Measurements from ENCODE around the gene PDE4A. TPM values are rescaled to one million over a fixed set of nuclear protein-coding genes. Genes with fewer than 3 reads are reported as not detected.

PDE4A gene
- total and polyA plus RNA-seq, 2 of the 8 experiments (the other 6 are each of a cell fraction or from before 2014, with no cell fraction given): 2.0 to 4.4 TPM

- TF ChIP-seq KDM5A (IDR thresholded peaks at IDR 0.05; ENCODE audit: low read length): no peak
Observed at GRCh38 chr19:10453852-10454251, 33.5 kb downstream of the PDE4A start (continued).

Measured in H1 (cell line).